Endometrial microvascular endothelial cells (primary cell): ENCODE data around the gene GOLGA7B. TPM values are rescaled to one million over a fixed set of nuclear protein-coding genes. Genes with fewer than 3 reads are reported as not detected.

Source experiments
- in situ Hi-C: cut with HindIII; loops from 2 replicates; pipeline ENCODE4 v1.10.0; 2017; ENCODE audit warnings: low sequenced_read_pairs, low pct_unique_long_range_greater_than_20kb; ENCODE audit errors: inconsistent ontology term
- total RNA-seq: library from RNA; depleted of rRNA; stranded (reverse); fragments of >200 nt; gene quantifications from one replicate; pipeline ENCODE4 v1.2.3, GENCODE V29; 2015; ENCODE audit errors: inconsistent ontology term

GOLGA7B gene
- total RNA-seq, 1 donor from 2014 or later: not detected

DNA sequence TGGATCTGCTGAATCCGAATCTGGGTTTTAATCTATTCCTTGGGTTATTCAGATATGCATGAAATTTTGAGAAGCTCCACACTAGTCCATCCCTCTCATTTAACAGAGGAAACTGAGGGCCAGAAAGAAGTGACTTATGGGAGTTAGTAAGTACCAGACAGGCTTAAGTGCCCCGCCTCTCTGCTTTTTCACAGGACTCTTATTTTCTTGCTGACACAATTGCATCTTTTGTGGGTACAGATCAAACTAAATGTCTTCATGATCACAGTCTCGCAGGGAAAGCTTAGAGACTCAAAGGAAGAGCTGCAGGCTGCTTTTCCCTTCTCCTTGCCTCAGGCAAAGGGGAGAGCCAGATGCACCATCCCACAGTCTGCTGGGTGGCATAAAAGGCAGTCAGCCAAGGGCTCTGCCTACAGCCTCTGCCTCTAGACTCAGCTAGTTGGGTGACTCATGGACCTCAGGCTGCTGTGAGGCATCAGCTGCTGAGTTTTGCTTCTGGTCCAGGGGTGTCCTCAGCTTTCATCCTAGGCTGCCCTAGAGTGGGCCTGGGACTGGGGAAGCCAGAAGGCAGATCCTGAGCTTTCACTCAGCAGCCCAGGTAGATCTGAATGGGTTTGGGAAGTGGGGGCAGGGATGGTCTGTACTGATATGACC, 11.6 kb downstream of the GOLGA7B start:
- in situ Hi-C loops: no loop called here

DNA sequence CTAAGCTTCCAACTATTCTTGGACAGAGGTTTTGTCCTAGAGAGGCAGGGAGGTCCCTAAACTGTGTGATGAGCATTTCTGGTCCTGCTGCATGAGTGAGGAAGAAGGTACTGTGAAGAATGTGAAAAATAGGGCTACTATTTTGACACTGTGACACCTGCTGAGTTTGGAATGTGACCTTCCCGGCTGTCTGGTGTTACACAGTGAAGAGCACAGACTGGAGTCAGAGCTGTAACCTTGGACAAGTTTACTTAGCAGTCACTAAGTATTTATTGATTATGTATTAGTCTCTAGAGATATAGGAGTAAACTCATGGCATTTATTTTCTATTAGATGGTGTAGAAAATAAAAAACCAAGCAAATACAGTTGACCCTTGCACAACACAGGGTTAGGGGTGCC, 12.3 kb downstream of the GOLGA7B start:
- in situ Hi-C loops: no loop called here

DNA sequence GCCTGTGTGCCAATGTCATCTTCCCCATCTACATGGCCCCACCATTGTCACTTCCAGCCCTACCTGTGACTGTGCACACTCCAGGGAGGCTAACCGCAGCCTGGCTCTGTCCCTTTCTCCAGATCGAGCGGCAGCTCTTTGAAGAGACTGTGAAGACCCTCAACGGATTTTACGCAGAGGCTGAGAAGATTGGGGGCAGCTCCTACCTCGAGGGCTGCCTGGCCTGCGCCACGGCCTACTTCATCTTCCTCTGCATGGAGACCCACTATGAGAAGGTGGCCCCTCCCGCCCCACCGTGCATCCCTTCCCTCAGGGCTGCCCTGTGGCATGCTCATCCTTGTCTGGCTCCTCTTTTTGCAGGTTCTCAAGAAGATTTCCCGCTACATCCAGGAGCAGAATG, 14.2 kb downstream of the GOLGA7B start:
- in situ Hi-C loops: no loop called here

DNA sequence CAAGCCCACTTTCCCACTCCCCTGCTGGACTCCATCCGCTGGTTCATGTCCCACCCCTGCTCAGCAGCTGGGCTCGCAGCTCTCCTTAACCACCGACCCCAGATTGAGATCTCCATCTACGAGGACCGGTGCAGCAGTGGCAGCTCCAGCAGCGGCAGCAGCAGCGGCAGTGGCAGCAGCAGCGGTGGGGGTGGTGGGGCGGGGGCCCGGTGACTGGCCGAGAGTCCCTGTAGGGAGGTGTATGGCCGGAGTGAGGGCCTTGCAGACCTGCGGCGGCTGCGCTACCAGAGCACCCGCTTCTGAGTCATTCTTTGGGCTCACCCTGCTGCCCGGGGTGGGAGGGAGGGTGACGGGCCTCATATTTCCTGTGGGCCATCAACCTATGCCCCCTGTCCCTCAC, 15.8 kb downstream of the GOLGA7B start:
- in situ Hi-C loops: no loop called here

- in situ Hi-C loops: no loop called here
Observed at GRCh38 chr10:97866524-97867219, 17.0 kb downstream of the GOLGA7B start.

GRCh38 chr10:97867220-97867800, 17.7 kb downstream of the GOLGA7B start:
- in situ Hi-C loops: no loop called here

- in situ Hi-C loops: no loop called here
Observed at GRCh38 chr10:97868134-97868685, 18.6 kb downstream of the GOLGA7B start.

DNA sequence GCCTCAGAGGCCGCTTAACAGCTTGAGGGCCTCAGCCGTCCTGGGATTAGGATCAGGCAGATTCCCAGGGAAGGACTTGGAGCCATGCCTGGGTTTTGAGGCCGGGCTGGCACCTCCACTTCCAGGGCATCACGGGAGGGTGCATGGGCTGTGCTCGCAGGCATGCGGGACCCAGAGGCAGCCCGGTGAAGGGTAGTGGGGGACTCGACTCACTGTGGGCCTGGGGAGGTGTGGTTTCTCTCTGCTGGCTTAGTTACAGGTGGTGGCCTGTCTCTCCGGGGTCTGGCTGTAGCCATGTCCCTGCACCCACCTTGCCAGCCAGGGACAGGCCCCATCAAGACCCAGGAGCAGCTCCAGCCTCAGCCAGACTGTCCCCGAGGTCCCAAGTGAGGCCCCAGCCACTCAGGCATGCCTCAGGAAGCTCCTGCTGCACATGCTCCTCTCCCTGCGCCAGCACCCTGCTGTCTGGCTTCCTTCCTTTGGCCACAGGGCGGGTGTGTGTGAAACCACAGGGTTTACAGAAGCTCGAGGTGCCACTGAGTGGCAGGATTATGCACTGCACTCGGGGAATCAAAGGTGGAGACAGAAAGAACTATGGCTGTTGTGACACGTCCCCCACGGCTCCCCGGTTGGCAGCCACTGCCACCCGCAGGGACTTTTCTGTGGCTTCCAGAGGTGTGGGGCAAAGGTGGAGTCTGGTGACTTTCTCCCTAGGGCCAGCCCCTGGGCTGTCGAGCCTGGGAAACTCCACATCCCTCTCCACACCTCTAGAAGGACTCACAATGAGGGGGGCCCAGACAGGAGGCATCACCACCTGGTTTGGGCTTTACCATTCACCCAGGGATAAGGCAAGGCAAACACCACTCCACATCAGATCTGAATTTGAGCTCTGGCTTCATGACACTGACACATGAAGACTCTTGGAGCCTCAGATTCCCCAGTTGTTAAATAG, 19.7 kb downstream of the GOLGA7B start:
- in situ Hi-C loops: no loop called here

DNA sequence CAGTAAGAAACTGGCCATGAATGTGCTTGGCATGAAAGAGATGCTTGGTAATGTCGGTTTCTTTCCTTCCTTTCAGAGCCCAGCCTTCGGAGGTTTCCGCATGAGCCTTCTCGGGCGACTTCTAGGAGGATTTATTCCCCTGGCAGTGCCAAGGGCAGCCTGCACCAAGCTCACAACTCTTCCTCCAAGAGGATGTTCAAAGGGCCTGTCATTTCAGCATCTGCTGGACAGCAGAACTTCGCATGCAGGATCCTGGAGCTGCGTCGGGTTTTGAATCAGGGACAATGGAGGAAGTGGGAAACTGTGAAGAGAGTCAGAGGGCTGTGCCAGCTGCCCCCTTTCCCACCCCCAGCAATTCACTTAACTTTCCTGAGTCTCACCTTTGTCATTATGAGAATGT, 21.3 kb downstream of the GOLGA7B start:
- in situ Hi-C loops: no loop called here

DNA sequence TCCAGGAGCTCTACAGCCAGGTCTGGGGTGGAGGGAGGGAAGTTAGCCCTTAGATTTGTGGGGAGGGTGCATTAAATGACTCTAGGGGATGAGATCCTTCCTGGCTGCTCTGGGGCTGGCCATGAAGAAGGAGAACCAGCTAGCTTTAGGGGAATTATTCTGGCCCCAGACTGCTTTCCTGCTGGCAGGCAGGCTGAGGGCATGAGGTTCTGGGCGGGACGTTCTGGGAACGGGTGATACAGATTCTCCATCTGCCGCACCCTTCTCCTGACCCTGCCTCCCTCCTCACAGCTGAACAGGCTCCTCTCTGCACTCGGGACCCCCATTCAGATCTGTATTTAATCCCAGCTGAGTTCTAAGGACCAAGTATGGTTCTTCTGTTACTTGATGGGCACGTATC, 23.9 kb downstream of the GOLGA7B start:
- in situ Hi-C loops: no loop called here

DNA sequence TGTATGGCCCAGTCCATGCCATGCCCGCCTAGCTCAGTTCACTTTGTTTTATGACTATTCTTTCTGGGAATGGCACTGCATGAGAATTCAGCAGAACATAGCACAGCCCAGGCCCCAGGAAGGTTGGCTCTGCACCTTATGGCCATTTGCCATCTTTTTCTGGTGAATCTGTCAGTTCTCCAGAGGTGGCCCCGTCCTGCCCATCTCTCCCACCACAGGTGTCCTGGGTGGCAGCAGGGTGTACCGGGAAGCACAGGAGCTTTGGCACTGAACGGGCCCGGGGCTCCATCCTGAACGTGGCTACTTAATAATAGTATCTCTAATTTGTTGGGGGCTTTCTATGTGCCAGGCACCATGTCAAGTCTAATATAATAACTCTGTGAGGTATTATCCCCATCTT, 24.7 kb downstream of the GOLGA7B start:
- in situ Hi-C loops: no loop called here

- in situ Hi-C loops: no loop called here
Observed at GRCh38 chr10:97875391-97875790, 25.7 kb downstream of the GOLGA7B start.

DNA sequence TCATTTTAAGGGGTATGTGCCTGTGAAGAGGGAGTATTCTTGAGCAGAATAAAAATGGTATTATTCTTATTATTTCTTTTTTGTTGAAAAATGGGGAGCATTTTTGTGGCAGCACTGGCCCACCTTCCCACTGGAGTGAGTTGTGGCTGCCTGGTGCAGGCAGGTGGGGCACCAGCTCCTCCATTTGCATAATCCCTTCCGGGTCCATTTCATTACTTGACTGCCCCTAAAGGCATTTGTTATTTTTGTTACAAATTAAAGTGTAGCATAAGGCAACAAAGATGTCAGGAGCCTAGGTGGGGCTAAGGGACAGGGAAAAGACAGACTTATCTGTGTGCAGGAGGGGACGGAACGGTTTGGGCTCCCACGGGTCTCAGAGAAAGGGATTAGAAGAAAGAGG, 26.8 kb downstream of the GOLGA7B start:
- in situ Hi-C loops: no loop called here

GRCh38 chr10:97879241-97879640, 29.6 kb downstream of the GOLGA7B start:
- in situ Hi-C loops: no loop called here

DNA sequence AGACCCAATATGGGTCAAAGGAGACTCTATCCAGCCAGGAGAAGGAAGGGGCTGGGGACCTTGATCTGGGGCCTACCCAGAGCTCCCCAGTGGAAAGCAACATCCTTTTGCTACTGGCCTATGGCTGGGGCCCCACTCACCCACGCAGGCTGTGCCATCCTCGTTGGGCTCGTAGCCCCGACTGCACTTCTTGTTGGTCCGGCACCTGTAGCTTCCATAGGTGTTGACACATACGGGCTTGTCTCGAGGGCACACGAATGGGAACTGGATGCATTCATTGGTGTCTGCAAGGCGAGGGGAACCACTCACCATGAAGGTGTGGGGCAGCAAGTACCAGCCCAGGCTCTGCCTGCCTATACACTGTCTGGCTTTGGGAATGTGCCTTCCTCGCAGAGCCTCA, 30.5 kb downstream of the GOLGA7B start:
- in situ Hi-C loops: no loop called here

DNA sequence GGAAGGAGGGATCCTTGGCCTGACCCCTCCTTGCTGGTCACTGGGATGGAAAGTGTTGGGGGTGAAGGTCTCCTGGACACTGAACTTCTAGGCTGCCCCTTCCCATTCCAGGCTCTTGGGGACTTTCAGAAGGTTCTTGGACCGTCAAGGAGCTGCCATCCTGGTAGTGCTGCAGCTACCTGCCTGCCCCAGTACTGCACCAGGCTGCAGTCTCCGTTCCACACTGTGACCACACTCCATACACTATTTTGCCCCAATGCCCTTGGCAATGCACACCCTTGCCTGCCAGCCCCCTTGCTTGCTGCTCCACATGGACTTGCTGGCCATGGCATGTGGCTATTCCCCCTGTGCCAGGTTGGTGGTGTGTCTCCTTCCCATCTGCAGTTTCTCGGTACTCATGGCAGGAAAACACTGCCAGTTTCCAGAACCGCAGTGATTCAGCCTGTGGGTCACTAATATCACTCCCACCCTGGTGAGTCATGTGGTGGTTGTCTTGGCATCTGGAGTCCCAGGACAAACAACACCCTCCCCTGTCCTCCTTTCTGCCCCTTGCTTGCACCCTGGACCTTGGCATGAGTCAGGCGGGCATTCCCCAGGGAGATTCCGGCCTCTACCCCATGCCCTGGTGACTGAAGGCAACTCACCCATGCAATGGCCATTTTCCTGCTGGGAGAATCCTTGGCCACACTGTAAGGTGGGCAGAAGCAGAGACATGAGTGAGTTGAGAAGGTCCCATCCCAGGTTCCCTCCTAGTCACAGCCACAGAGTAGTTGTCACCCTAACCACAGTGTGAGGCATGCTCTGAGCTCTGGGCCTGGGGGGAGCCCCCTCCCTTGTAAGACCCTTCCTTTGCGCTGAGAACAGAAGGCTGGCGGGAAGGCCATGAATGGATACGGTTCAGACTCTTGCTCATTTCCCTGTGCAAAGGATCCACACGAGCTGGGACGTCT, 32.8 kb downstream of the GOLGA7B start:
- in situ Hi-C loops: no loop called here

GRCh38 chr10:97883092-97883485, 33.4 kb downstream of the GOLGA7B start:
- in situ Hi-C loops: no loop called here

- in situ Hi-C loops: no loop called here
Observed at GRCh38 chr10:97886286-97886685, 36.6 kb downstream of the GOLGA7B start.
